A673 (cell line): ENCODE measurements around the gene MBNL2. TPM values are rescaled to one million over a fixed set of nuclear protein-coding genes. Genes with fewer than 3 reads are reported as not detected.

ENCODE experiments used
- BruUV-seq: library from RNA; stranded (reverse); fragments of 400-500 nt; replicated peaks from 2 replicates; lab custom pipeline; 2021; lab: Mats Ljungman, UMichigan
- CTCF ChIA-PET: fragments of 300-600 bp; sonication (Branson Sonifier 250); formaldehyde crosslinking; loops from one replicate; lab custom pipeline; 2022; ENCODE audit warnings: antibody characterized with exemption; lab: Charles Lee
- POLR2A ChIA-PET: fragments of 300-600 bp; sonication (Branson Sonifier 250); formaldehyde crosslinking; loops from one replicate; lab custom pipeline; 2022; ENCODE audit warnings: antibody characterized with exemption; ENCODE audit not compliant: low non-redundant PET; lab: Charles Lee
- DNase-seq: peaks from one replicate; pipeline ENCODE4 v3.0.0-alpha.2; 2015; ENCODE audit warnings: low spot score
- H3K27ac ChIP-seq: fragments of 200-600 bp; sonication (generic); 2 replicates; pipeline ENCODE4 v1.5.1; 2016; ENCODE audit warnings: mixed run types, low read depth, mild to moderate bottlenecking, mixed read lengths, antibody characterized with exemption, low read length; ENCODE audit not compliant: poor library complexity, severe bottlenecking
- H3K27me3 ChIP-seq: fragments of 200-600 bp; sonication (generic); replicated peaks from 2 replicates; pipeline ENCODE4 v1.6.1; 2017; ENCODE audit warnings: mixed run types, low read depth, mild to moderate bottlenecking, mixed read lengths, antibody characterized with exemption, low read length; ENCODE audit not compliant: insufficient read depth, poor library complexity
- H3K36me3 ChIP-seq: fragments of 200-600 bp; sonication (generic); 2 replicates; pipeline ENCODE4 v1.6.1; 2016; ENCODE audit warnings: mixed run types, mild to moderate bottlenecking, mixed read lengths, antibody characterized with exemption, low read length; ENCODE audit not compliant: insufficient read depth, poor library complexity, severe bottlenecking
- H3K4me1 ChIP-seq: fragments of 200-600 bp; sonication (generic); 2 replicates; pipeline ENCODE4 v1.6.1; 2017; ENCODE audit warnings: mixed run types, mild to moderate bottlenecking, mixed read lengths, antibody characterized with exemption, low read length; ENCODE audit not compliant: insufficient read depth, poor library complexity, severe bottlenecking
- H3K4me3 ChIP-seq: fragments of 200-600 bp; sonication (generic); 2 replicates; pipeline ENCODE4 v1.5.1; 2016; ENCODE audit warnings: low read depth, mixed run types, mild to moderate bottlenecking, mixed read lengths, low read length; ENCODE audit not compliant: poor library complexity, severe bottlenecking
- H3K9me3 ChIP-seq: fragments of 200-600 bp; sonication (generic); 2 replicates; pipeline ENCODE4 v1.6.1; 2016; ENCODE audit warnings: mixed run types, low read depth, mild to moderate bottlenecking, mixed read lengths, antibody characterized with exemption, low read length; ENCODE audit not compliant: poor library complexity, severe bottlenecking
- EZH2 ChIP-seq: fragments of 200-600 bp; sonication (generic); IDR thresholded peaks from 2 replicates; pipeline ENCODE4 v1.6.1; 2017; ENCODE audit warnings: borderline replicate concordance, low read depth, mild to moderate bottlenecking, mixed read lengths, antibody characterized with exemption, low read length; ENCODE audit not compliant: poor library complexity, severe bottlenecking
- intact Hi-C: fragments of 100-400 bp; cut with micrococcal nuclease; formaldehyde crosslinking; loops from one replicate; pipeline ENCODE4 v1.10.0; 2022; ENCODE audit not compliant: unreplicated experiment
- total RNA-seq: library from RNA; stranded (reverse); gene quantifications from 2 replicates; pipeline ENCODE4 v1.2.3, GENCODE V29; 2021
- TF ChIP-seq, protein P1 (sequence below): fragments of 300-800, 200-600 bp; sonication (generic); conservative IDR thresholded peaks from 2 replicates; pipeline ENCODE4 v1.5.1; 2017; ENCODE audit warnings: low read depth, mild to moderate bottlenecking, antibody characterized with exemption, low read length, moderate library complexity, mixed read lengths

The MBNL2 gene
- total RNA-seq, 1 experiment from 2014 or later = 12.0 TPM

DNA sequence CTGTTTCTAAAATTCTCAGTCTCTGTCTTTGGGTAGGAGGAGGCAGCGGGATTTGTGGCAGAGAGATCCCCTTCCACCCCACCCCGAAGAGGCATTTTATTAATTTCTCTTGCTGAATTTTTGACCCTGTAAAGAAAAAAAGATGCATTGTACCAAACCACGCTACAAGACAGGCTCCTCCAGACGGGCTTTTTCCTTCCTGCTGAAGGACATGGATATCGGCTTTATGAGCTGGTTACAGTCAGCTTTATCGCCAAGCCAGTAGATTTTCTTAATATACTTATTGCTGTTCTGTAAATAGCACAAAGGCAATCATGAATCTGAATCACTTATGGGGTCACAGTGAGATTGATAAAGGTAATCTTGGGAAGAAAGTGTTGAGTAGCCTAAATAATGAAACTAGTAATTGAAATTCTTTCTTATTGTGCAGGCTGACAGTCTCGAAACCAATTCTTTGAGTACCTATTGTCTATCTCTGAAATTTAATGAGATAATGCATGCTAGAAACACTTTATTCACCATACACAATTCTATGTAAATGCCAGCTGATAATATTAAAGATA is 24.5 kb downstream of the MBNL2 start:
- intact Hi-C loops = no loop called here
- H3K4me3 ChIP-seq = no peak overlapping the region
- CTCF ChIA-PET = no interaction called here
- BruUV-seq = no TSS peak
- H3K4me1 ChIP-seq = peaks cover 29% of the 10 kb centered on the region
- DNase-seq = no peak
- POLR2A ChIA-PET = no interaction called here
- no peaks in the 10 kb centered on the region for H3K9me3 ChIP-seq
- no peaks in the 10 kb centered on the region for H3K36me3 ChIP-seq
- no peak overlapping the region for H3K27ac ChIP-seq
- no peaks in the 10 kb centered on the region for H3K27me3 ChIP-seq
- TF ChIP-seq, protein P1, sequence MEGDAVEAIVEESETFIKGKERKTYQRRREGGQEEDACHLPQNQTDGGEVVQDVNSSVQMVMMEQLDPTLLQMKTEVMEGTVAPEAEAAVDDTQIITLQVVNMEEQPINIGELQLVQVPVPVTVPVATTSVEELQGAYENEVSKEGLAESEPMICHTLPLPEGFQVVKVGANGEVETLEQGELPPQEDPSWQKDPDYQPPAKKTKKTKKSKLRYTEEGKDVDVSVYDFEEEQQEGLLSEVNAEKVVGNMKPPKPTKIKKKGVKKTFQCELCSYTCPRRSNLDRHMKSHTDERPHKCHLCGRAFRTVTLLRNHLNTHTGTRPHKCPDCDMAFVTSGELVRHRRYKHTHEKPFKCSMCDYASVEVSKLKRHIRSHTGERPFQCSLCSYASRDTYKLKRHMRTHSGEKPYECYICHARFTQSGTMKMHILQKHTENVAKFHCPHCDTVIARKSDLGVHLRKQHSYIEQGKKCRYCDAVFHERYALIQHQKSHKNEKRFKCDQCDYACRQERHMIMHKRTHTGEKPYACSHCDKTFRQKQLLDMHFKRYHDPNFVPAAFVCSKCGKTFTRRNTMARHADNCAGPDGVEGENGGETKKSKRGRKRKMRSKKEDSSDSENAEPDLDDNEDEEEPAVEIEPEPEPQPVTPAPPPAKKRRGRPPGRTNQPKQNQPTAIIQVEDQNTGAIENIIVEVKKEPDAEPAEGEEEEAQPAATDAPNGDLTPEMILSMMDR = no peak
- no peak for TF ChIP-seq EZH2

DNA sequence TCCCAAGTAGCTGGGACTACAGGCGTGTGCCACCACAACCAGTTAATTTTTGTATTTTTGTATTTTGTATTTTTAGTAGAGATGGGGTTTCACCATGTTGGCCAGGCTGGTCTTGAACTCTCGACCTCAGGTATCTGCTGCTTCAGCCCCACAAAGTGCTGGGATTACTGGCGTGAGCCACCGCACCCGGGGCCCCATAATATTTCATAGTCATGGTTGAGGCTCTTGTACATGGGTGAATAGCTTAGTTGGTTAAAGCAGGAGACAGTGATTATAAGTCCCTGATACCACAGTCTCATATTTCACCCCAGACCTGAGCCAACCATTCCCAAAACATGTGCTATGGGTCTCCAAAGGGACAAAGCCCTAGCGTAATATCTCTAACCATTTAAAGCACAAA is 26.1 kb downstream of the MBNL2 start:
- Histone ChIP-seq H3K27me3 (no peaks in the 10 kb centered on the region), H3K36me3 (no peaks in the 10 kb centered on the region), H3K9me3 (no peaks in the 10 kb centered on the region), H3K4me1 (peaks cover 23% of the 10 kb centered on the region), H3K27ac (no peak overlapping the region), H3K4me3 (no peak overlapping the region)
- DNase-seq = no peak
- BruUV-seq = no TSS peak
- intact Hi-C loops = no loop called here
- TF ChIP-seq, protein P1 = no peak
- ChIA-PET CTCF (no interaction called here), POLR2A (no interaction called here)

DNA sequence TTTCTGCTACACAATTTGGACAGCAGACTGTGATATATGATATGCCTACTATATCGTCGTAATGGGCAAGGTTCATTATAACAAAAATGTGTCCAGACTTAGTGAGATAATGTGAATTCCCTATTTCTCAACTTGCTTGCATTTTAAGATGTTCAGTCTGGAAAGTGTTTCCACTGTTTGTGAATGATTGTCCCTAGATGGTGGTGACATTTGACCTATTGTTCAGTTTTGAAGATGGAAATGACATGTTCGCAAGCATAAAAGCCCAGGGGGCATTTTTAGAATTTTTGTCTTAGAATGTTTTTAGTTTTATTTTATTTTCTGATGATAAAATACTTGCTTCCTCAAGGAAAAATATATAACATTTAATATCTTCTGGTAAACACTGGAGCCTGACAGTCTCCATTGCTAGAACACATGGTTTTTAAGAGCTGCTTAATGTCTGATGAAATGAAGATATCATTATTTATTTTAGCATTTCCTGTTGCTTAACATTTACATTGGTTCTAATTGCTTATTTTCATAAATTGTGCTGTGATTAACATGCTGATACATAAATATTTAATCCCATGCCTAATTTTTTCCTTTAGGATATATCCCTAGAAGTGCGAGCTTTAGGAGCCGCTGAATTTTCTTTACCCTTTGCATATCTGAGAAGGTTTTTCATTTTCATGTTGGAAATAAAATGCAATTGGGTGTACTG is 27.1 kb downstream of the MBNL2 start:
- H3K4me3 ChIP-seq = no peak overlapping the region
- BruUV-seq = no TSS peak
- TF ChIP-seq, protein P1 = no peak
- no peak for TF ChIP-seq EZH2
- H3K27me3 ChIP-seq = no peaks in the 10 kb centered on the region
- intact Hi-C loops = no loop called here
- peaks cover 23% of the 10 kb centered on the region for H3K4me1 ChIP-seq
- H3K36me3 ChIP-seq = no peaks in the 10 kb centered on the region
- H3K27ac ChIP-seq = no peak overlapping the region
- ChIA-PET CTCF (no interaction called here), POLR2A (no interaction called here)
- H3K9me3 ChIP-seq = no peaks in the 10 kb centered on the region
- DNase-seq = no peak
